Putamen (tissue), 1 donor: ENCODE data around the gene GALNT6.
"Not testable (repeated sequence)": the region's sequence is repeated elsewhere in the genome, so short reads cannot be mapped to it uniquely, and the experiment has no call there.

Source experiments
- DNase-seq: peaks from one replicate; pipeline ENCODE4 v3.0.0-alpha.2; 2016; ENCODE audit warnings: low spot score

The GALNT6 gene

DNA sequence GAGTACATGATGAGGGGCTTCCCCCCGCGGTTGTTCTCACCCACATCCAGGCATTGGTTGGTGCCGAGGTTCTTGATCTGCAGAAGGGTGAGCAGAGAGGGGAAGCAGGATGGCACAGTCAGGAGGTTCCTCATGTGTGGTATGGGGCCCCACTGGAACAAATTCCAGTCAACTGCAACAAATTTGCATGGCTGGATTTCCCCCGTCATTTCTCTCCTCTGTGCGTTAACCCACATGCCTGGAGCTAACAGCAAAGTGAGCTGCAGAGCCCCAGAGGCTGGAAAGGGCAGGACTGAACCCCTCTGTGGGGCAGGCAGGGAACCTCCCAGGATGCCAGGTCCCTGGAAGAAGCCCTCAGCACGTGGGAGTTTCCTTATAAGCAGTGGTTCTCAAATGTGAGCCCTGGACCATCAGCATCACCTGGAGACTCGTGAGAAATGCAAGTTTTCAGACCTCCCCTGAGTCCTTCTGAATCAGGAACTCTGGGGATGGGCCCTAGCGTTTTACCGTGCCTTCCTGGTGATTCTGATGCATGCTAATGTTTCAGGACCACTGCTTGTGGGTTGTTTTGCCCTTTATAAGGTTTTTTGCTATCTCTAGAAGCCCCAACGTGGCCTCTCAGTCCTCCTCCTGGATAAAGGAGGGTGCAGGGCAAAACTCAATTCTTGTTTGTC lies 33.7 kb downstream of the GALNT6 start:
- no peak for DNase-seq

DNA sequence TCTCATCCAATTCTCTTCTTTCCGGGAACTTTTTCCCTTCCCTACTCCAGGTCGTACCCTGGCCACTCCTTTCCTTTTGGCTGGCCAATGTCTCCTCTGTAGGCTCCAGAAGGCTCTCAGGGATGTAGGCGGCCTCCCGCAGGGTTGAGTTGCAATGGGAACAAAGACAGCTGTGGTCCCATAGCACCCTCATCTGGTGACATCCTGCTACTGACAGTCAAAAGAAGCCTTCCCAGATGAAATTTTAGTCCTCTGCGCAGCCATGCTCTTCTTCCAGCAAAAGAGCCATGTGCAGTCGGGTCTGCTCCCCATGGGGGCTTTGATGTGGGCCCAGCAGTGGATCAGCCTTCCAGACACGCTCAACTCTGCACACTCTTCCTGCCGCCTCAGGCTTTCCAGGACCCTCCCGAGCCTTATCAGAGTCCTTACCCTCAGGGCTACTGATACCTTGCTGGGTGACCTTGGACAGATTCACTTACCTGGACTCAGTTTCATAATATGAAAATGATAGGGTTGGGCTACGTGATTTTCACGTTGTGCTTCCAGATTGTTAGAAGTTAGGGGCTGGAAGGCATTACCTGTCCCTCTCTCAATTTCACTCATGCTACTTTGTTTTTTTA lies 39.2 kb downstream of the GALNT6 start:
- DNase-seq, result peak; percentile 58

DNA sequence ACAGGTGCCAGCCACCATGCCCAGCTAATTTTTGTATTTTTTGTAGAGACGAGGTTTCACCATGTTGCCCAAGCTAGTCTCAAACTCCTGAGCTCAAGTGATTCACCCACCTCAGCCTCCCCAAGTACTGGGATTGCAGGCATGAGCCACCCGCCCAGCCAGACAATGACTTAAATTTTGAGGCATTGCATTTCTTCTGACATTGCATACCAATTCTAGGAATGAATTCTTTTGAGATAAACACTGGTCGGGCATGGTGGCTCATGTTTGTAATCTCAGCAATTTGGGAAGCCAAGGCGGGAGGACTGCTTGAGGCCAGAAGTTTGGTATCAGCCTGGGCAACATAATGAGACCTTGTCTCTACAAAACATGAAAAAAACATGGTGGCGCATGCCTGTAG lies 42.2 kb downstream of the GALNT6 start:
- no peak for DNase-seq

DNA sequence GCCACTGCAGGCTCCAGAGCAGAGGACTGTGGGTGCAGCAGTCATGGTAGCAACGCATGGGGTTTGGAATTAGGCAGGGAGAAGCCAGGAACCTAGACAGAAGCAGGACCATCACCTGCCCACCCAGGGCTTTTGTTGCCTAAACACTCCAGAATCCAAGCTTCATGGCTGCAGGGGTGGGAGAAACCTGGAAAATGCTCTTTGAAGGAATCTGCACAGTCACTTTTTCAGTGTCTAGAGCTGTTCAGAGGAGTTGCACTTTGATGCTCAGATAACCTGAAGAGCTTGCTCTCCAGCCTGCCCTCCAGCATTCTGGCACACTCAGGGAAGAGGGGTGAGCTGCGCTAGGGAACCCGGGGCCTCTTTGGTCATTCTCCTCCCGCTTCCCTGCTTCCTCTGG lies 43.1 kb downstream of the GALNT6 start:
- no peak for DNase-seq

DNA sequence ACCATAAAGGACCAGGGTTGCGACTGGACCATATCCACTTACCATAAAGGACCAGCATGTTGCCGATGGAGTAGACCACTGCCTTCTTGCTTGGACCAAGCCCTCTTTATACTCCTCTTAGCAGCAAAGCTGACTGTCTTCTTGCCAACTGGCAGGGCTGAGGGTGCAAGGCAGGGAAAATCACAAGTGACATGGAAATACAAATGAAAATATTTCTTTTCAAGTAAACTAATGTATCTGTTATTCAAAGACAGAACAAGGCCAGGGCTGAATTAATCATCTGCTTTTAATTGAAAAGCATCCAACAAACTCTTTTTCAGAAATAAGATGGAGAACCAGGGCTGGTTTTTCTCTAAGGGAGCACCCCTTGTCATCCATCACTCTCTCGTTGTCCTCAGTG lies 44.6 kb downstream of the GALNT6 start, which contains the start of gene CELA1:
TSS of gene CELA1 (minus strand) at position 99 of the 400 bp plus-strand sequence. CDS start at position 58, 41 bp downstream.
- no peak for DNase-seq

DNA sequence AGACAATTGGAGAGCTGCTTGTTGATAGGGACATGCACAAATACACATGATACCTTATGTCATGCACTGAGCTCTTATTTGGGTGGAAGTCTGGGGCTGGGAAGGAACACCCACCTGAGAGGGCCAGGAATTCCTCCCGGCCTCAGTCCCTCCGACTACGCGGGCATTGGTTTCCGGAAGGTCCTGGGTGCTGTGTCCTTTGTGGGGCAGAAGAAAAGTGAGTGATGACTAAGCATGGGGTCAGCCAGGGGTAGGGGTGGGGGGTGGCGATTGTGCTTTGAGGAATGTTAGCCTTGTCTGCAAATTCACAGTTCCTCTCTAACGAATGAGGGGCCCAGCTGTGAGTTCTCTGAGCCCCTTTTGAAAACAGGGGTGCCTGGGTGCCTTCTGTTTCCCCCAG lies 45.5 kb downstream of the GALNT6 start:
- no peak for DNase-seq

DNA sequence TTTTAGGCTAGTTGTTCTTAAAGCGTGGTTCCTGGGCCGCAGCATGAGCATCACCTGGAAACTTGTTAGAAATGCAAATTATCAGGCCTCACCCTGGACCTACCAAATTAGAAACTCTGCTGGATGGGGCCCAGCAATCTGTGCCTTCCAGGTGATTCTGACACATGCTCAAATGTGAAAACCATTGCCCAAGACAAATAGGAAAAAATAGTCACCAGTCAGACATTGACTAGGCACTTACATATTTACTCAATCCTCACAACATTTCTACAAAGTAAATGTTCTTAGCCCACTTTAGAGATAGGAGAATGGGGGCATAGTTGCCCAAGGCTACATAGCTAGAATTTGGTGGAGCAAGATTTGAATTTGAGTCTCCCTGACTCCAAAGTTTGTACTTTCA lies 48.0 kb downstream of the GALNT6 start:
- DNase-seq, result no peak

DNA sequence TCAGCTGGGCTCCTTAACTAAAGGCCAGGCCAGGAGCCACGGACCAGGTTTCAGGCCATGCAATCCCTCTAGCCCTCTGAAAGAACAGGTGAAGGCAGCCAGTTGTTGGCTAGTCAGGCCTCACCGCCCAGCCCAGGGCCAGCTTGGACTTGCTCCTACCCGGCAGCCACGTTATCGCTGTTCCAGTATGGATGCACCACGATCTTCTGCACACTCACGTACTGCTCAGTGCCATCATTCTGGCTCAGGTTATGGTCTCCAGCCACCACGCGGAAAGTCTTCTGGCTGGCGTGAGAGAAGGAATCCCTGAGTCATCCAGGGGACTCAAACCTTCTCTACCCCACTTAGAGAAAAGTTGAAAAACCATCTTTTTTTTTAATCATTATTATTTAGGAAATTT lies 48.8 kb downstream of the GALNT6 start:
- DNase-seq, result no peak

DNA sequence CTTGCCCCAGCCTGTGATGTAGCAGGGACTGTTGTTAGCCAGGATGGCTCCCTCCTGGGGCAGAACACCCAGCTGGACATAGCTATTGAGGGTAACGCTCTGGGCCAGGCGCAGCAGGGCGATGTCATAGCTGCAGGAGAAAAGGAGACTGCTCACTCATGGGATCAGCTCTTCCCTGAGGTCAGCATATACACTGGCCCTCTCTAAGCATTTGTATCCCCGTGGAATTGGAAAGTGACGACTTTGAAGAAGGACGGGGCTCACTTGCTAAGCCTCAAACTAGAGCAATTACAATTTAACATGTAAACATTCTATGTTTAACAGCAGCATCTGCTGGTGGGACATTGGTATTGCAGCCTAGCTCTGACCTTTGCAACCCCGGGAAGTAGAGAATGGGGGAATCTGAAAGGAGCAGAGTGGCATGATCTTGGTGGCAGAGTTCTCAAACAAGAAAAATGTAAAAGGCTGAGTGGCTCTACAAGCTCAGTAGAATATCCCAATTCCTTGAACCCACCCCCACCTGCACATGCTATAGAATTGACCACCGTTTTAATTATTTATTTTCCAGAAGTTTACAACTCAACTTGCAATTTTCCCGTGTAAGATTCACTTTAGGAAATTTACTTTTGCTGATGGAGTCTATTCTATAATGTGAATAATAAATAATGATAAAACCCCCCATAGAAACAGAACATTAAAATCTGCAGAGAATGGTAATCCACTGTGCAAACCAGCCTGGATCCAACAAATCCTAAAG lies 49.8 kb downstream of the GALNT6 start:
- DNase-seq, result peak; percentile 77

DNA sequence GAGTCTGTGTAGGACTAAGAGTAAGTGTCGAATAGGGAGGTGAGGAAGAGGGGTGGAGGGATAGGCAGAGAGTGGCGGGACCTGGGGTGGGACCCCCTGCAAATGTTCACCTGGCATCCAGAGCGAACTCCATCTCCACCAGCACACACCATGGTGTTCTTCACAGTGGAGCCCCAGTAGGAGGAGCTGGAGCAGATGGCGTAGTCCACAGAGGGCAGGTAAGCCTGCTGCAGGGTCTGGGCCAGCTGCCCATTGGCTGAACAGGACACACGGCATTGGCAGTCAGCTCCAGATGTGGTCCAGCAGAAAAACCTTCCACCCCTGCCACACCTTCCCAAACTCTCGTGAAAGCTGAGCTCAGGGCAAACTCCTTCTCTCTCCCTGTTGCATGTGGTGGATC lies 51.5 kb downstream of the GALNT6 start:
- no peak for DNase-seq

DNA sequence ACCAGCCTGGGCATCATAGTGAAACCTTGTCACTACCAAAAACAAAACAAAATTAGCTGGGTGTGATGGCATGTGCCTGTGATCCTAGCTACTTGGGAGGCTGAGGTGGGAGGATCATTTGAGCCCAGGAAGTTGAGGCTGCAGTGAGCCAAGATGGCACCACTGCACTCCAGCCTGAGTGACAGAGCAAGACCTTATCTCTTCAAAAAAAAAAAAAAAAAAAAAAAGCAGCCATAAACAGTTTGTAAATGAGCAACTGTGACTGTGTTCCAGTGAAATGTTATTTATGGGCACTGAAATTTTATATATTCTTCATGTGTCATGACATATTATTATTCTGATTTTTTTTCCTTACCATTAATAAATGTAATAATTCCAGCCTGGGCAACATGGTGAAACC lies 53.9 kb downstream of the GALNT6 start:
- not testable (repeated sequence) for DNase-seq

DNA sequence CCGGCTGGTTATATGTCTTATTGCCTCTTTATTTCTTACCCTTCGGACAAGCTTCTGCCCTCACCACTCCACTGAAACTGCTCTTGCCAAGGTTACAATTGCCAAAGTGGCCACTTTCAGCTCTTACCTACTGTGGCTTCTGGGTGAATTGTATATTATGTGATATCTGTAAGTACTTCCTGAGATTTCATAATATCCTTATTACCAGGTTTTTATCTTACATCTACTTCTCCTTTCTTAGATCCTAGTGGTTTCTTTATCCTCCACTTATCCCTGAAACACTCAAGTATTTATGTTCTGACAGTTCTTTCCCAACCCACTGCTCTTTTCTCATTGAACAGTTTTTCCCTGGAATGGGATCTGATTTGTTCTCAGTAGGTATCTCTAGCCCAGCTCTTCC lies 55.3 kb downstream of the GALNT6 start:
- DNase-seq, result no peak

DNA sequence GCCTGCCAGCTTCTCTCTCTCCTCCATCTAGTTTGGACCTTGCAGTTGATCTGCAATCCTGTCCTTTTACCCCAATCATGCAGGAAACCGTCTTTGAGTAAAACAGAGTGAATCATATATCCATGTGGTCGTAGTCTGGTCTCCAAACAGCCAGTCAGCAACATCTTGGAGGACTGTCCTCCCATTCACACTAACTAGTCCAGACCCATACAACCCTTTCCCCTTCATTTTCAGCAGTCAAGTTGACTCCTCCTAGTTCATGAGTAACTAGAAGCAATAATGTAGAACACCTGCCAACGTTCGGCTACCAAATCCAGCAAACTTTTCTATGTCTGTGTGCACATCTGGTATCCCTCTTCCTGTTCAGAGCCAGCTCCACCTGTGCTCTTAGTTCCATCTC lies 56.4 kb downstream of the GALNT6 start:
- DNase-seq, result no peak

DNA sequence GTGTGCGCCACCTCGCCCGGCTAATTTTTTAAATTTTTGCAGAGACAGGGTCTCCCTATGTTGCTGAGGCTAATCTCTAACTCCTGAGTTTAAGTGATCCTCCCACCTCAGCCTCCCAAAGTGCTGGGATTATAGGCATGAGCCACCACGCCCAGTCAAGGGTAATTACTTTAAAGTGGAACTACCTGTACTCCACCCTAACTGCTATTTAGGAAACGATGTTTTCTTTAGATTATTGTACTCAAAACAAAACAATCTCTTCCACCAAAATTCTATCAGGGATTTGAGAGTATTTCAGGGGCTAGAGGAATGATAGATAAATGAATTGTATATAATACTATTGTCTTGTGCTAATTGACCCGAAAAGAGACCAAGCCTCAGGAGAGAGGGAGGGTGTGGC lies 57.7 kb downstream of the GALNT6 start:
- DNase-seq, result no peak

DNA sequence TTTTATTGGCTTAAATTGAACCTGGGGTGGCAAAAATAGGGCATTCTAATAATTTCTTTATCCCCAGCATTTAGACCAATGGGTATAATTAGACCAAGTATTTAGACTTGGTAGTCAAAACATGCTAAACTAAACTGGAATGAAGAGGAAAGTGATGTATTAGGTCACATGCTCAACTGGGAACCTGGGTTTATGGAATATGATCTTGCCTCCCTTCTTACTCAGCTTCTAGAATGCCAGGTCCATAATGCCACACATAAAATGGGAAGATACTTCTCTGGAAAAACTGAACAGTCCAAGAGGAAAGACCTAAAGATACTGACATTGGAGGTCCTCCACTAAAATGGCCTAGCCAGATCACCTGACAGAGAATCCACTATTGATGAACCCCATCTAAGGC lies 61.0 kb downstream of the GALNT6 start:
- DNase-seq, result no peak

DNA sequence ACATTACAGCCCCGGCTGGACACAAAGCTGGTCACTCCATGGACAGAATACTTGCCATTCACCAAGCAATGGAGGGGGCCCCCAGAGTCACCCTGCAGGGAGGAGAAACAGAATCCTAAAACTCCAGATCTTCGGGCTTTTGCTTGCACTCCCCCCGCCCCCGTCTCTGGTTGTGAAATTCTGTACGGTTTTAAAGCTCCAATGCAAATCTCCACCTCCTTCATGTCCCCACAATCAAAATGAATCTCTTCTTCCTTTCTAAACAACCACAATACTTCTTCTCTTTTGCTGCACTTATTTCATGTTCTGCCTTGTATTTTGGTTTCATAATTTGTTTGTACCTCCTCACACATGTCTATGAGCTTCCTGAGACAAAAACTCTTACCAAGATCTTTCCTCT lies 61.5 kb downstream of the GALNT6 start:
- DNase-seq, result no peak

DNA sequence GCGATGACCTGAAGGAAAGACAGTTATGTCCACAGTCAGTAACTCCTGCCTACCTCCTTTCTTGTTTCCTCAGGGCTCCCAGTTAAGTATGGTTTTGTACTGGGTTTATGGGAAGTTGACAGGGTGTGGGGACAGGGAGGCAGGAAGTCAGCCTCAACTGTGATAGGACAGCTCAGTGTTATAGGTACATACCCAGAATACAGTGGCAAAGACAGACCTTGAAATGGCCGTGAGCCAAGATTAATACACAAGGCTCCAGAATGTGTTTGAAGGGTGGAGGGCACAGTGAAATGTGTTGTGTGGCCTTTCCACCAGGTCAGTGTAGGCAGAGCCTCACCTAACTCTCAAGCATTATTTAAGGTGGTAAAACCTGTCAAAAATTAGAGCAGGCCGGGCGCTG lies 62.6 kb downstream of the GALNT6 start:
- no peak for DNase-seq

DNA sequence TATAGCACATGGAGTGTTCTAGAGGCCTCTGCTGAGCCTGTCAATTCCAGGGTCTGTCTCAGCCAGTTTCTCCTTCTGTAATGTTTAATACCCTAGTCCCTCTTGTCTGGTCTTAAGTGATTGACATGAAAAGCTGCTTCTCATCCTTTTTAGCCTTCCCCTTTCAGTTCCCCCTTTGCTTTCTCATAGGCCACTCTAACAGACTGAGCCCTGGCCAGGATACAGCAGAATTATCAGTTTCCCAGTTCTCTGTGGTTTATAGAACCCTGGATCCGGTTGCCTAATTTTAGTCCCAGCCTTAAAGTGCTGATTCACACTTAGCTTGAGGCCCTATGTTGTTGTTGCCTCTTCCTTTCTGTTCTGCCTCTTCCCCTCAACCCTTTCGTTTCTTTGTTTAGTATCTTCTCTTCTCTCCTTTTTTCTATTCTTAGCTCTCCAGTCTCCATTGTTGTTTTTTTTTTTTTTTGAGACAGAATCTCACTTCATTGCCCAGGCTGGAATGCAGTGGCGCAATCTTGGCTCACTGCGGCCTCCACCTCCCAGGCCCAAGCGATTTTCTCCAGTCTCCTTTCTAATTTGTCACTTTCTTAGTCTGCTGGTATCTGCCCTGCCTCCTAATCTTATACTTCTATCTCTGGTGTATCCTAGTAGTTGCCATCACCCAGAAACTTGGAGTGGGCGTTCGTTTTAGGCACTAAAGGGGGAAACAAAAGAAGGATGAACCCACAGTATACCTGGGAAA lies 64.3 kb downstream of the GALNT6 start:
- DNase-seq, result peak; percentile 67

DNA sequence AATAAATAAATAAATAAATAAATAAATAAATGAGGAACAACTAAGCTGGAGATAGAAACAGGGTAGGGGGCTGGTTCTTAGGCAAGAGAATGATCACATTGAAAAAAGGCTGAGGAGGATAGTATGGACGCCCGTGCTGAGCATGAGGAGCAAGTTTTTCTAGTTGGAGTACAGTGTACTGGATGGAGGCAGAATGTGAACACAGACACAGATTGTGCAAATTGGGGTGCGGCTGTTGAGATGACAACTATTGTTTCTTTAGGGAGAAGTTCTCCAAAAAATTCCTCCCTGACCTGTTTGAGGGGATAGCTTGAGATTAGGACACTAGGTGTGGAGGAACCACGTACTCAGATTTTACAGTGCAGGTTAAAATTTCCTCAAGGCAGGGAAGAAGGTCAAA lies 66.3 kb downstream of the GALNT6 start:
- no peak for DNase-seq

DNA sequence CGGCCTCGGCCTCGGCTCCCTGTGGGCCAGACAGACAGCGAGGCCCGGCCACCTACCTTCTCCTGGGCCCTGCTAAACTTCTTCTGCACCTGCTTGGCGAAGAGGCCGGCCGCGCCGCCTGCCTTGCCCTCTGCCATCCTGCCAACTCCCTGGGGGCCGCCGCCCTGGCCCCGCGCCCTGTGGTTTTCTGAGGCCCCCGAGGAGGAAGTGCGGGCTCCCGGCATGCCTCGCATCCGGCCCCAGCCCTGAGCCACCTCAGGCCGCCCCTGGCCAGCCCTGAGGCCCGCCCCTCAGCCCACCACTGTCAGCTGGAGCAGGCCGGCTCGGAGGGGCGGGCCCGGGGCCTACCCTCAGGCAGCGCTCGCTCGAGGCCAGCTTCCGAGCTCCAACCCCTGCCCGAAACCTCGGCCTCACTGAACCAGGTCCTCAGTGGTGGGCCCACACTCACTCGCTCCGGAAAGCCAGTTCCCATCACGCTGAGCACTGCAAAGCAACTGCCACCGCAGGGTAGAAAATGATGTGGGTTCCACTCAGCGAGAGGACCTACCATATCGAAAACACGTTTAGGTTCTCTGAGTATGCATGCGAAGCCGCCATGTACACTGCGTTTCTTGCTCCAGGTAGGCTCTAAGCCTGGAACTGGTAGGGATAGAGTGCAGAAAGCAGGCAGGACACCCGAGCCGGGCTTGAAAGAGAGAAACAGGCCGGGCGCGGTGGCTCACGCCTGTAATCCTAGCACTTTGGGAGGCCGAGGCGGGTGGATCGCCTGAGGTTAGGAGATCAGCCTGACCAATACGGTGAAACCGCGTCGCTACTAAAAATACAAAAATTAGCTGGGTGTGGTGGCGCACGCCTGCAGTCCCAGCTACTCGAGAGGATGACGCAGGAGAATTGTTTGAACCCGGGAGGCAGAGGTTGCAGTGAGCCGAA lies 67.0 kb downstream of the GALNT6 start, which contains the start of gene BIN2:
TSS of gene BIN2 (minus strand) at position 209 of the 930 bp plus-strand sequence. CDS start at position 137, 72 bp downstream.
- DNase-seq, result no peak

DNA sequence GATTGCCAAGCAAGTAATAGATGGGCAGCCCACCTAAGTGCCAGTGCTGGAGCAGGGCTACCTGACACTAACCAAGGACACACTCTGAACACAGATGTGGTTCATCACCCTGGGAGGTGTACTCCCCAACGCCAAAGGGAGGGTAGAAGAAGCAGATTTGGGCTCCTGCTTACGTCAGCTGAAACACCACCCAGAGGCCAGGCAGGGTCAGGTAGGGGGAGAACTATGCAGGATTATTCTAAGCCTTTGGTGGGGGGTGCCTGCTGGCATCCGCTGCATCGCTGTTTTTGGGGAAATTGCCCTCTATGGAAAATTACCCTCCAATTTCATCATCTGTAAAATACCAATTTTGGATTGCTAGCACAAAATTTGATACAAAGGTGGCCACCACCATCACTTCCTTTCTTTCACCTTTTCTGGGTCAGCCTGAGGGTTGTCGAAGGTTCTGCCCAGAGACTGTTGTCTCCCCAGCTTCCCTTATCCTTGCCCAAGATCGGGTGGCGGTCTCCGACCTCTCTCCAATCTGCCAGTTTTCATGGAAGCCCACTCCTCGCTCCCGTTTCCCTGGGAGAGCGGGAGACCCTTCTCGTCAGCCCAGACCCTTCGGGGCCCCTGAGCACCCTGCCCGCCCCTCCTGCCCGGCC lies 67.8 kb downstream of the GALNT6 start:
- DNase-seq, result no peak
